ENCODE data around the gene RPH3AL. TPM values are rescaled to one million over a fixed set of nuclear protein-coding genes. Genes with fewer than 3 reads are reported as not detected.

Gene RPH3AL
- total and polyA plus RNA-seq, 10 of the 15 experiments (the other 5 are each of a cell fraction or from before 2014, with no cell fraction given): 0.04 to 1.2 (median 0.47) TPM; not detected in 2

GRCh38 chr17:302300-302698 is 50.3 kb downstream of the RPH3AL start (continued):
- TF ChIP-seq FOXK2 (IDR thresholded peaks at IDR 0.05): no peak
- TF ChIP-seq TARDBP (IDR thresholded peaks at IDR 0.05; ENCODE audit: borderline replicate concordance): no peak
- TF ChIP-seq ATF2 (IDR thresholded peaks at IDR 0.05; ENCODE audit: low read length): no peak
- no peak for TF ChIP-seq PRDM15 (CRISPR knock-in tag; IDR thresholded peaks at IDR 0.05)
- TF ChIP-seq SREBF1 (IDR thresholded peaks at IDR 0.05; ENCODE audit: low read length): no peak

GRCh38 chr17:301681-302299 is 50.8 kb downstream of the RPH3AL start:
- intact Hi-C loops (cut with micrococcal nuclease; ENCODE audit: unreplicated experiment) (no loop called here), in situ Hi-C loops (cut with MboI) (no loop called here)
- Histone ChIP-seq H3K79me2 (ENCODE audit: control insufficient read depth, insufficient read depth, low read length) (no peaks in the 10 kb centered on the region), H3K4me3 (no peak overlapping the region), H3K27me3 (replicated peaks in 1 of 2; ENCODE audit: control insufficient read depth in 2 of 2, insufficient read depth in 2 of 2, low read length in 1 of 2) (no peaks in the 10 kb centered on the region), H3K4me1 (ENCODE audit: control insufficient read depth, insufficient read depth, low read length) (no peaks in the 10 kb centered on the region), H3K4me2 (ENCODE audit: control insufficient read depth, insufficient read depth) (no peak overlapping the region), H2AFZ (ENCODE audit: control insufficient read depth, low read depth, low read length) (no peak overlapping the region), H4K20me1 (ENCODE audit: control insufficient read depth, insufficient read depth) (no peaks in the 10 kb centered on the region), H3K9ac (ENCODE audit: control insufficient read depth, insufficient read depth, low read length) (no peak overlapping the region), H3K27ac (ENCODE audit: control insufficient read depth, insufficient read depth) (no peak overlapping the region), H3K9me3 (replicated peaks; ENCODE audit: control insufficient read depth, insufficient read depth, low read length) (no peaks in the 10 kb centered on the region), H3K36me3 (ENCODE audit: control insufficient read depth in 2 of 2, insufficient read depth in 2 of 2, low read length in 1 of 2) (no peaks in the 10 kb centered on the region)
- ChIA-PET RAD21 (ENCODE audit: unreplicated experiment) (no interaction called here), SMC1A (ENCODE audit: uncharacterized antibody, unreplicated experiment) (no interaction called here), POLR2A (no interaction called here), CTCF (no interaction called here)
- BruUV-seq (replicated peaks): no TSS peak
- DNase-seq (ENCODE audit: low read depth, low spot score): no peak
- no peak for ATAC-seq
- FAIRE-seq: no peak
- WGBS (ENCODE audit: insufficient coverage, insufficient replicate concordance, low lambda C conversion rate, missing lambda C conversion rate): 47% methylated on average over 27 of the region's 27 CpGs
- TF ChIP-seq RELB (IDR thresholded peaks at IDR 0.05; ENCODE audit: low read depth) (no peak), BRCA1 (IDR thresholded peaks at IDR 0.05; ENCODE audit: low read depth, low read length) (no peak), HDAC2 (IDR thresholded peaks at IDR 0.05) (no peak), IRF5 (IDR thresholded peaks at IDR 0.05; ENCODE audit: borderline replicate concordance) (no peak), ZNF687 (IDR thresholded peaks at IDR 0.05) (no peak)
